COLO668 (cell line): ENCODE measurements around the gene ZNF441.
A peak's percentile ranks its signal among the peaks of the same experiment; 100 is the strongest.
"Not testable (repeated sequence)": the region's sequence is repeated elsewhere in the genome, so short reads cannot be mapped to it uniquely, and the experiment has no call there.

ENCODE experiments used
- DNase-seq: peaks from one replicate; lab custom pipeline; 2025; ENCODE audit not compliant: unreplicated experiment; lab: John Stamatoyannopoulos, UW

ZNF441 gene

DNA sequence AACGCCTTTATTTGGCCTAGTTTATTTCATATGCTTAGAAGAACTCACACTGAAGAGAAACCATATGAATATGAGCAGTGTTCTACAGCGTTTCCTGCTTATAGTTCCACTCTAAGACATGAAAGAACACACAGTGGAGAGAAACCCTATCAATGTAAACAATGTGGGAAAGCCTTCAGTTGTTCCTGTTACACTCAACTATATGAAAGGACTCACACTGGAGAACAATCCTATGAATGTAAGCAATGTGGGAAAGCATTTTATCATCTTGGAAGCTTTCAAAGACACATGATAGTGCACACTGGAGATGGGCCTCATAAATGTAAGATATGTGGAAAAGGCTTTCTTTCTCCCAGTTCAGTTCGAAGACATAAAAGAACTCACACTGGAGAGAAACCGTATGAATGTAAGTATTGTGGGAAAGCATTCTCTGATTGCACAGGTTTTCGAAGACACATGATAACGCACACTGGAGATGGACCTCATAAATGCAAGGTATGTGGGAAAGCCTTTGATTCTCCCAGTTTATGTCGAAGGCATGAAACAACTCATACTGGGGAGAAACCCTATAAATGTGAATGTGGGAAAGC is 13.7 kb downstream of the ZNF441 start:
- DNase-seq: no peak

DNA sequence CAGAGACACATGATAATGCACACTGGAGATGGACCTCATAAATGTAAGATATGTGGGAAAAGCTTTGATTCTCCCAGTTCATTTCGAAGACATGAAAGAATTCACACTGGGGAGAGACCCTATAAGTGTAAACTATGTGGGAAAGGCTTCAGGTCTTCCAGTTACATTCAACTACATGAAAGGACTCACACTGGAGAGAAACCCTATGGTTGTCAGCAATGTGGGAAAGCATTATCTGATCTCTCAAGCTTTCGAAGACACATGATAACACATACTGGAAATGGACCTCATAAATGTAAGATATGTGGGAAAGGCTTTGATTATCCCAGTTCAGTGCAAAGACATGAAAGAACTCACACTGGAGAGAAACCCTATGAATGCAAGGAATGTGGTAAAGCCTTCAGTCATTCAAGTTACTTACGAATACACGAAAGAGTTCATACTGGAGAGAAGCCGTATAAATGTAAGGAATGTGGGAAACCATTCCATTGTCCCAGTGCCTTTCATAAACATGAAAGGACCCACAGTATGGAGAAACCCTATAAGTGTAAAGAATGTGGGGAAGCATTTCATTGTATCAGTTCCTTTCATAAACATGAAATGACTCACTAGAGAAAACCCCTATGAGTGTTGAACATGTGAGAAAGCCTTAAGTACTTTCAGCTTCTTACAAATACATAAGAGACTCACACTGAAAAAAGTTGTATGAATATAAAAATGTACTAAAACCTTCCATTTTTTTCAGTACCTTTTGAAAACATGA is 14.7 kb downstream of the ZNF441 start:
- DNase-seq: no peak

DNA sequence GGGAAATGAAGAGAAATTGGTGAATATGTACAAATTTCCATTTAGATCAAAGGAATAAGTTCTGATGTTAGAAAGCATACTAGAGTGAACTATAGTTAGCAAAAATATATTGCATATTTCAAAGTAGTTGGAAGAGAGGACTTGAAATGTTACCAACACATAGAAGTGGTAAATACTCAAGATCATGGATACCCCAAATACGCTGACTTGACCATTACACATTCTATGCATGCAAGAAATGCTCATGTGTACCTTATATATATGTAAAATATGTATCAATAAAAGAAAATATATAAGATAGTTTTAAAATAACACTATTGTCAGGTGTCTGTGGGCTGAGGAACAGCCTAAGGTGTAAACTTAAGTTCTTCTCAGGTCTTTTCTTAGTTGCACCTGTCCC is 17.0 kb downstream of the ZNF441 start:
- DNase-seq: no peak

DNA sequence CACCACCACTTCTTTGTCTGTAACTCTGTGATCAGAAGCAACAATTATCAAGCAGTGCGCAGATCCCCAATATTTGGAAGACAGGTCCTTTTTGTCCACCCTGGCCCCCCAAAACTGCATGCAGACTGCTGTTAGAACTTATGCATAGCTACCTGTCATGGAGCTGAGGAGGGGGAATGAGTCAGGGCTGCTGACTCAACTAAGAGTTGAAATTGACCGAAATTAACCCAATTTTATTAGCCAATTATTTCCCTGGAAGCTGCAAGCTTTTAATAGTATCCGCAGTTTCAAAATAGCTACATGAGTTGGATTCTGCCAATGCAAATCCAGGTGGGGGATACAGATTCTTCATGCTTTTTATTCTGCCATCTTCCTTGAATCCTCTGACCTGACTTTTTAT is 17.6 kb downstream of the ZNF441 start:
- DNase-seq: no peak

DNA sequence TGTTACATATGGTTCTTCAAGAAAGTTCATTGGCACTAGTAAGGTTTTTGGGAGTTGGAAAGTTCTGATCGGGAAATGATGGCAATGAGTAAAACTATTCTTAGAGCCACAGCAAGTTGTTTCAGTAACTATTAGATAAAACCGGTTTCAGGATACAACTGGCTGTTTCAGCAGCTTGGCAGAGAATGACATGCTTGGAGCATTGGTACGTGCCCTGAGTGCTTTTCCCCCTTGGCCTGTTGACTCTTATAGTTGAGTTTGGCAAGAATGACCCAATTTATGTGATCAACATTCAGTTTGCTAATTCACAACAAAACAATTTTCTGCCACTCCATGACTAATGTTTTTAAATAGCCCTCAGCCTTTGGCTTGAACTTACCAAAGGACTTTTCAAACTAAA is 20.7 kb downstream of the ZNF441 start:
- DNase-seq: no peak

DNA sequence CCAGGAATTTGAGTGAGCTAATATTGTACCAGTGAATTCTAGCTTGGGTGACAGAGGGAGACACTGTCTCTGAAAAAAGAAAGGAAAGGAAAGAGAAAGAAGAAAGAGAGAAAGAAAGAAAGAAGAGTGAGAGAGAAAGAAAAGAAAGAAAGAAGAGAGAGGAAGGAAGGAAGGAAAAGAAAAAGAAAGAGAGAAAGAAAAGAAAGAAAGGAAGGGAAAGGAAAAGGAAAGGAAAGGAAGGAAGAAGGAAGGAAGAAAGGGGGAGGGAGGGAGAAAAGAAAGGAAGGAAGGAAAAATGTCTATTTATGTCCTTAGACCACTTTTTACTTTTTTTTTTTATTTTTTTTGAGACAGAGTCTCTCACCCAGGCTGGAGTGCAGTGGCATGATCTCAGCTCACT is 26.1 kb downstream of the ZNF441 start:
- no peak for DNase-seq

DNA sequence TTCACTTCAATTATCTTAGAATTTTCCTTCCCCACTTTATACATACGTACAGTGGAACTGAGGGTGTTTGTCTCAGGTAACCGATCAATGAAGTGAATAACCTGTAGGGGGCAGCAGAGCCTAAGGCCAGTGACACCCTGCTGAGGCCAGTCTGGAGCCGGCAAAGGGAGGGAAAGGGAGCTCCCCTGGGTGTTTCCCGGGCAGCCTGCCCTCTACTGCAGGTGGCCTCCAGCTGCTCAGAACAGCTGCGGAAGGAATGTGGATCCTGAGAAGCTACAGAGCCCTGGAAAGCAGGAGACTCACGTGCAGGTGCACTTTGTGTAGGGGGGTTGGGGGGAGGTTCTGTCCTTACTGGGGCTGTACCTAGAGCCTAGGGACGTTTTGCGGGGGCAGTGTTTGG is 30.7 kb downstream of the ZNF441 start:
- peak; percentile 95 for DNase-seq

DNA sequence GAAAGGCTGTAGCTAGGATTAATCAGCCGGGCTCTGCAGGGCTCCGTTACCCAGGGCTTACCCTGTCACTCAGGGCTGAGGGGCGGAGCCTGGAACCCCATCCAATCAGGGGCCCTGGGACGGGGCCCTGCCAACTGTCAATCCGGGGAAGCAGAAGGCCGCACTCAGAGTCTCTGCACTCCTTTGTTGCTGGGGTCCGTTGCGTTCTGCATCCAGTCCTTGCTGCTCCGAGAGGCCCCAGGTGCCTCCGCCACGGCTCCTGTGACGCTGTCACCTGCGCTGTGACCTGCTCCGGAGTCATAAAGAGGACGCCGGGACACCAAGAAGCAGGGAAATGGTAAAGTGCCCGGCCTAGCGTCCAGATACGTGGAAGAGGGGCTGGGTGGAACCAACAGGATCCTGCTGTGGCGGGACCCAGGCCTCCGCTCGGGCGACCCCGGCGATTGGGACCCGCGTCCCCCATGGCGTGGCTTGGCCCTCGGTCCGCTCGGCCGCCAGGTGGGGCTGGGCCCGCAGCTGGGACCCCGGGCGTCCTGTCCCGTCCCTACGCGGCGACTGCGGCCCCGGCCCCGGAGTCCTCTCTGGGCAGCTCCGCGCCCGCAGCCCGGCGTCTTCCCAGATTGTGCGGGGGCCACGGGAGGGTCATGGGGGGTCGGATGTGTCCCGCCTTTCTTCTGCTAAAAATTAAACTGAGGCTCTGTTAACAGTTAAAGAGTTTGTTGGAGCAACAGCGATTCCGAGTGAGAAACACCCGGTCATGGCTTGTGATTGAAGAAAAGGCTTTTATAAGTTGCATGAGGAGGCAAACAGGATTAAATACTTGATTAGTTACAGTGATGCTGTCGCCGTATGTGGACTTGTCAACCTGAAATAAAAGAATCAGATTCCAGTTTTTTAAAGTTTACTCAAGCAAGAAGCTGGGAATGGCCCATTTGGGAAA is 31.9 kb downstream of the ZNF441 start, which contains the start of gene ZNF491:
Gene ZNF491 (plus strand): TSS at position 133 of the 940 bp plus-strand sequence. CDS start 7,431 bp downstream, outside the sequence.
- peak; percentile 93 for DNase-seq

DNA sequence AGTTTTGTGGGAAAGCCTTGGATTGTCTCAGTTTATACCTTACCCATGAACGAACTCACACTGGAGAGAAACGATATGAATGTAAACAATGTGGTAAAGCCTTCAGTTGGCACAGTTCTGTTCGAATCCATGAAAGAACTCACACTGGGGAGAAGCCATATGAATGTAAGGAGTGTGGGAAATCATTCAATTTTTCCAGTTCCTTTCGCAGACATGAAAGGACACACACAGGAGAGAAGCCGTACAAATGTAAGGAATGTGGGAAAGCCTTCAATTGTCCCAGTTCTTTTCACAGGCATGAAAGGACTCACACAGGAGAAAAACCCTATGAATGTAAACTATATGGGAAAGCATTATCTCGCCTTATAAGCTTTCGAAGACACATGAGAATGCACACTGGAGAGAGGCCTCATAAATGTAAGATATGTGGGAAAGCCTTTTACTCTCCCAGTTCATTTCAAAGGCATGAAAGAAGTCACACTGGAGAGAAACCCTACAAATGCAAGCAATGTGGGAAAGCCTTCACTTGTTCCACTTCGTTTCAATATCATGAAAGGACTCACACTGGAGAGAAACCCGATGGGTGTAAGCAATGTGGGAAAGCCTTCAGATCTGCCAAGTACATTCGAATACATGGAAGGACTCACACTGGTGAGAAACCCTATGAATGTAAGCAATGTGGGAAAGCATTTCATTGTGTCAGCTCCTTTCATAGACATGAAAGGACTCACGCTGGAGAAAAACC is 39.7 kb downstream of the ZNF441 start:
- no peak for DNase-seq

DNA sequence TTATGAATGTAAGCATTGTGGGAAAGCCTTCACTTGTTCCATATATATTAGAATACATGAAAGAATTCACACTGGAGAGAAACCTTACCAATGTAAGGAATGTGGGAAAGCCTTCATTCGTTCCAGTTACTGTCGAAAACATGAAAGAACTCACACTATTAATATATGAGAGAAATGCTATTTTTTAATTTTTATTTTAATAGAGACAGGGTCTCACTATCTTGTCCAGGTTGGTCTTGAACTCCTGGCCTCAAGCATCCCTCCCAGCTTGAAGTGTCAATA is 40.2 kb downstream of the ZNF441 start:
- DNase-seq: no peak

DNA sequence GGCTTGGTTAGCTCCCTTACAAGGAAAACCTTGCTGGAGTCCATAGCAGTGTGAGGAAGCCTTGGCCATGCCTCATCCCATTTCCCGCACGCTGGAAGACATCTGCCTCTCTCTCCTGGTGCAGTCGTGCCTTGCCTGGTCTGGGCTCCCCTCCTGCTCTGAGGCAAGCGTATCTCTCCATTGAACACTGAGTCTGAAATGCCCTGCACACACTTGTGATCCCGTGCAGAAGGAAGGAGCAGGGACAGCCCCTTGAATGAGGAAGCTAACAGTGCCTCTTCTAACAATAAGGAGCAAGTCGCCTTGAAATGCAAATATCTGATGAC is 46.9 kb downstream of the ZNF441 start:
- DNase-seq: no peak

DNA sequence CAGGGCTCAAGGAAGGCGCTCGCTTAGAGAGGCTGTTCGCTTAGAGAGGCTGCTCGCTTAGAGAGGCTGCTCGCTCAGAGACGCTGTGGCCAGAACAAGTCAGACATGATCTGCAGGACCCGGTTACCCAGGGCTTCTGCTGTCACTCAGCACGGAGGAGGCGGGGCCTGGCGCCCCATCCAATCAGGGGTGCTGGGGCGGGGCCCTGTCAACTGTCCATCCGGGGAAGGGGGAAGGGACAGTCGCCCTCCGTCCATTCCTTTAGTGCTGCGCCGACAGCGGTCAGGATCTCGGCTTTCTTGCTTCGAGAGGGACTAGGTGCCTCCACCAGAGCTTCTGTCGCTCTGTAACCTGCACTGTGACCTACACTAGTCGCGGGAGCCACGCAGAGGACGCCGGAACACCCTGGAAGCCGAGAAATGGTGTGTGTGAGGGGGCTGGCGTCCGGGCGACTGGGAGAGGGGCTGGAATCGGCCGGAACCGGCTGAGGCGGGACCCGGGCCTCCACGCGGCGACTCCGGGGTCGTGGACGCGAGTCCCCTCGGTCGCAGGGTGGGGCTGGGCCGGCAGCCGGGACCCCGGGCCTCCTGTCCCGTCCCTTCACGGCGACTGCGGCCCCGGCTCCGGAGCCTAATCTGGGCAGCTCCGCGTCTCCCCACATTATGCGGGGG is 47.4 kb downstream of the ZNF441 start, which contains the start of gene ZNF440:
Gene ZNF440 (plus strand): TSS at position 245 of the 671 bp plus-strand sequence. CDS start 175 bp downstream, at position 420.
- peak; percentile 96 for DNase-seq

DNA sequence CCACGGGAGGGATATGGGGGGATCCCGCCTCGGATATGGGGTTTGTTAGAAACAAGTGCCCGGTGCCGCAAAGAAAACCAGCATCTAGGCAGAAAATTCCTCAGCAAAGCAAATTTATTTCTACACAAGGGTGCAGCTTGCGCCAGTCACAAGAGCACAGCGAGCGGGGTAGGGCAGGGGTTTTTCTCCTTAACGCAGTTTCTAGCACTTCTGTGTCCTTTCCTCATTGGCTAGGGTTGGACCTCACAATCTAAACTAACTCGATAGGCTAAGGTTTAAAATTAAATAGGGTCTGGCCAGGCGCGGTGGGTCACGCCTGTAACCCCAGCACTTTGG is 47.9 kb downstream of the ZNF441 start:
- DNase-seq: peak; percentile 27

DNA sequence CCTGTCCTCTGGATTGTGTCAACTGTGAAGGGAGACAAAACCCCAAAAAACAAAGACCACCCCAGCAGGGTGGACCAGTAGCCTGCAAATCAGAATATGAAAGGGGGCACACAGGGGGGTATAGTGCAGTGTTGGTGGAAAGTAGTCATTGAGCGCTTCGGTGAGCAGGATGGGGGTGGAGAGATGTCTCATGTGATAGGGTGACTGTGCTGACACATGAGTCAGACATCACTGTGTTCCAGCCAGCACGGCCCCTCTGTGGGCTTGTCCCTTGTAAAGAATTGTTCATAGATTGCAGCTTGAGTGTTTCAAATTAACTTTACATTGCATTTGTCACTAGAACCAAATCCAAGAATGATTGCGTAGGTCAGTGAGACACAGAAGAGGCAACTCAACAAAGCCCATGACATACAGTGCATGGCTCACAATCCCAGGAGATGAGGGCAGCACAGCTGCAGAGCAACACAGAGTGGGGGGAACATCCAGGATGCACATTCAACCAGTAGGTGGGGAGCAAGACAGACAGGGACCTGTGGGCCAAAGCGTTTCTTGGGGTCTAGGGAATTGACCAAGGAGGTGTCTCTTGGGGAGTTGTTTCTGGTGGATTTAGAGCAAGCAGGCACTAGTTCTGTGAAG is 54.8 kb downstream of the ZNF441 start:
- no peak for DNase-seq

DNA sequence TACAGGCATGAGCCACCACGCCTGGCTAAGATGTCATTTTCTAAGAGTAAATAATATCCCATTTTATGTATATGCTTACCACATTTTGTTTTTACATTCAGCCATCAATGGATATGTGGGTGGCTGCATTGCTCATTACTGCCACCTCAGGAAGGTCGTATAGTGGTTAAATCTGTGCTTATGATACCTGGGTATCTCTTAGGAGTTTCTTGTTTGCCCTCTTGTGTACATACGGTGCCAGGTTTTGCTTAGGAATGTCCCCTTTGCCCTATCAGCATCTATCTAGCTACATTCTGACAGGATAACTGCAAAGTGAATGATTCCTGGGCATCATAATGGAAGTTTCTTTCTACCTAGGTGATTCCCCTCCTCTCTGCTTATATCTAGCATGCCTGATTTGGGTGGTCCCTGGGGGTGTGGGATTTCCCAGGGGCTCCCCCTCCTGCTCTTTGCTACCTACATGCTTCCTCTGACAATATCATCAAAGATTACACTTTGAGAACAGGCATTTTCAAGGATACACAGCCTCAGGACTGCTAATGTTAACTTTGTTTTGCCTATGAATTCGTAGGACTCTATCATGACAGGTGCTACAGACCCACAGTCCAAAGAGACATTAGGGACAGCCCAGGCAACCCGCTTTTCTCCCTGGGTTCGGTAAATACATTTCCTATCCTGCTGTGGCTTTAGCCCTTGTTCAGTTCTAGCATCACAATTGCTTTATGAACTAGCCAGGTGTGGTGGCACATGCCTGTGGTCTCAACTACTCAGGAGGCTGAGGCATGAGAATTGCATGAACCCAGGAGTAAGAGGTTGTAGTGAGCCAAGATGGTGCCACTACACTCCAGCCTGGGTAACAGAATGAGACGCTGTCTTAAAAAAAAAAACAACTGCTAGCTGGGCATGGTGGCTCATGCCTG is 62.4 kb downstream of the ZNF441 start:
- DNase-seq: not testable (repeated sequence)

DNA sequence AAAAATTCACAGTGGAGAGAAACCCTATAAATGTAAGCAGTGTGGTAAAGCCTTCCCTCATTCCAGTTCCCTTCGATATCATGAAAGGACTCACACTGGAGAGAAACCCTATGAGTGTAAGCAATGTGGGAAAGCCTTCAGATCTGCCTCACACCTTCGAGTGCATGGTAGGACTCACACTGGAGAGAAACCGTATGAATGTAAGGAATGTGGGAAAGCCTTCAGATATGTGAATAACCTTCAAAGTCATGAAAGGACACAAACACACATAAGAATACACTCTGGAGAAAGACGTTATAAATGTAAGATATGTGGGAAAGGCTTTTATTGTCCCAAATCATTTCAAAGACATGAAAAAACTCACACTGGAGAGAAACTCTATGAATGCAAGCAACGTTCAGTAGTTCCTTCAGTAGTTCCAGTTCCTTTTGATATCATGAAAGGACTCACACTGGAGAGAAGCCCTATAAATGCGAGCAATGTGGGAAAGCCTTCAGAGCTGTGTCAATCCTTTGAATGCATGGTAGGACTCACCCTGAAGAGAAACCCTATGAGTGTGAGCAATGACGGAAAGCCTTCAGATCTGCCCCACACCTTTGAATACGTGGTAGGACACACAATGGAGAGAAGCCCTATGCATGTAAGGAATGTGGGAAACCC is 65.6 kb downstream of the ZNF441 start:
- DNase-seq: no peak

DNA sequence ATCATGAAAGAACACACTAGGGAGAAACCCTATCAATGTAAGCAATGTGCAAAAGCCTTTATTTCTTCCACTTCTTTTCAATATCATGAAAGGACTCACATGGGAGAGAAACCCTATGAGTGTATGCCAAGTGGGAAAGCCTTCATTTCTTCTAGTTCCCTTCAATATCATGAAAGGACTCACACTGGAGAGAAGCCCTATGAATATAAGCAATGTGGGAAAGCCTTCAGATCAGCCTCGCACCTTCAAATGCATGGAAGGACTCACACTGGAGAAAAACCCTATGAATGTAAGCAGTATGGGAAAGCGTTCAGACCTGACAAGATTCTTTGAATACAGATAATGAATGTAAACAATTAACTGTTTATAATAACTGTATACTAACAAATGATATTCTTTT is 66.7 kb downstream of the ZNF441 start:
- no peak for DNase-seq
